GM18502 (cell line): ENCODE data around the gene SYTL2.

Source experiments
- ATAC-seq: cut with Tn5 transposase; IDR thresholded peaks from one replicate; pipeline ENCODE4 v1.9.1; 2021; ENCODE audit warnings: mild to moderate bottlenecking; ENCODE audit not compliant: unreplicated experiment, poor library complexity

The SYTL2 gene

DNA sequence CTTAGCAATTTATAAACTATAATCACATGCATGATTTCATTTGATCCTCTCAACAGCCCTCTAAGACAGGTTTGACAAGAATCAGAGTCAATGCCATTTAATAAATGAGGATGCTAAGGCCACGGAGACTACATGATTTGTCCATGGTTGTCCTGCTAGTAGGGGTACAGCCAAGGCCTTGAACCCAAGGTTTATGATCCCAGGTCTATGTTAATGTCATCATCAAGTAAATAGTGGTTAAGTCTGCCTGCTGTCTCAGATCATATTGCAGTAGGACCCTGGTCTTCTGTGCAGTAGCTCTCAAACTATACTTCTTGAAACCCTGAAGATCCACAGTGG is 17.7 kb upstream of the SYTL2 start:
- no peak for ATAC-seq

DNA sequence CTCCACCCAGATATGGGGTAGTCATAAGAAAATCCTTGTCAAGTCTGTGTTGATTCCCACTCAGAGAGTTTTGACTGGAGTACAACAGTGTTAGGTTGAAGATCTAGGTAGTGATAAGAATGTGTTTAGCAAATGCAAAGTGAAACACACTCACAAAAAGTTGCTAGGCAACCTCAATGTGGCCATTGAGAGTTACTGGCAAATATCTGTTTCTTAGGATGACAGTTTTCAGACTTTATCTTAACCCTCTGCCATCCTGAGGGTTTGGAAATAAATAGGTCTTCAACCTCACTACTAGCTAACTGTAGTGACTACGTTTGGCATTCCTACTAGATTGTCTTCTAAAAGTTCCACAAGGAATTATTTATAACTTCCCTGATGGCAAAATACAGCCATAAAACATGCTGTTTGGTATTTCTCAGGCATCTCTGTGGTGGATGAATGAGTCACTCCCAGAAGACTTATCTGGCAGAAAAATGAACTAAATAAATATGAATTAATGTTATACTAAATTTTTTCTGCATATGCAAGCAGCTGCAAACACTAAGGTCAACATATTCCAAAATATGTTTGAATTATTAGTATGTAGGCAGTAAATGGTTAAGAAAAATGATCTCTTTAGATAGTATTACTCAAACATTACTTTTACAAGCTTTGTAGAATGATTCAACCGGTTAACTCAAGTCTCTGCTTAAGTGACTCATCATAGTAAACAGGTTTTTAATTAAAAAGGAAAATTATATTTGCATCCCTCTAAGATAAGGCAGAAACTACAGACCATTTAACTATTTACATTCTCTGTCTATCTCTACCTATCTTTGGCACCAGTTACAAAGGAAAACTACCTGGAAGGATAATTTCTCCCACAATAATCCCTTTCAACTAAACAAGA is 17.1 kb upstream of the SYTL2 start:
- no peak for ATAC-seq

DNA sequence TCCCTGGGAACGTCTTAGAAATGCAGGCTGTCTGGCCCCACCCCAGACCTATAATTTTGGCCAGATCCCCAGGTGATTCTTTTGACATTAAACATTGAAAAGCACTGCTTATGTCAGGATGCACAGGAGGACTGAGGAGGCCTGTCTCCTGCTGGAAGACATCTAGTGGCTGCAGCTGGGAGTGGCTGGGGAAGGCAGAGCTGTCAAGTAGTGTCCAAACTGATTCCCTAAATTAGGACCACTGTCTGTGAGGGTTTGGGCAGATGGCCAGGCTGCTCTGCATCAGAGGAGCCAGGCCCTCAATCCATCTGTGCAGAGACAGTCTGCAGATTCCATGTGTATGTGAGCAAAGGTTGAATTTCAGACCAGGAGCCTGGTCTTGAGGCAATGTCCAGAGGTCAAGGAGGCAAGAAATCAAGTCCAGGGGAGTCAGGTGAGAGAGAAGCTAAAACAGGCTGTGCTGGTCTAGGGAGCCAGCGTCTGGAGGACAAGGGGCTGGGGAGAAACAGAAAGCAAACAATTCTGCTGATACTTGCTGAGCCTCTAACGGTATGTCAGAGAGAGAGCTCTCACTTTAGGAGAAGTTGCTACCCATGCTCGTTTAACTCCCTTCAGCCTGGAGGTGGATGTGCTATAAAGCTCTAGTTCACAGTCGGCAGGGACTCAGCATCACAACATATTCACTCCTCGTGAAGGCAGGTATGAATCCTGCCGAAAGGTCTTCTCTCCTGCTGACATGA is 15.3 kb upstream of the SYTL2 start:
- ATAC-seq, result peak; percentile 47

DNA sequence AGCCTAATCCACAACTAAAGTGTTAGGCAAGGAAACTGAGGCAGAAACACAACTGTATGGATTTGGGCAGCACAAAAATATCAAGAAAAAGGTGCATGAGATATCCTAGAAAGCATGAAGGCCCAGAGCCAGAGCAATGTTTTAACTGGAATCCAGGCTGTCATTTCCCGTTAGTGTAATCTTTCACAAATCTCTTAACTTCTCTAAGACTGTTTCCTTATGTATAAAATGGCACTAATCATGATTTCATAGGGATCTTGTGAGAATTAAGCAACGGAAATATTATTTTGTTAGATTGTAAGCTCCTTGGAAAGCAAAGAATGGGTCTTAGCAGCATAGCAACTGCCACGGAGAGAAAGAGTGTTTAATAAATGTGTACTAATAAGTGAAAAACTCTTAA is 14.7 kb upstream of the SYTL2 start:
- ATAC-seq, result no peak

DNA sequence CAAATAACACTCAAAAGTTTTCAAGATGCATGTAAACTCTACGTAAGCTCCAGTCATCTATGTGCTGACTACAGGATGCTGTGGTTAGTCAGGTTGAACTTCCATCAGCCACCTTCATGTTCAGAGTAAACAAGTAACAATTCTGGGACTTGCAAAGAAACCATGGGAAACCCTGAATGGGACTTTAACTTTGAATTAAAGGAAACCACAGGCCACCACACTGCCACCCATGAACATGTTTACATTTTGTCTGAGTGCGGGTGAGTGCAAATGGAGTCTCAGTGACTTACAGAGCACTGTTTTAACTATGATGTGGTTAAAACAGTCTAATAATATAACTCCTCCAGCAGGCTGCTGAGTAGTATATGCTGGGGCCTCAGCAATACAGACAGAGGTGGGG is 12.9 kb upstream of the SYTL2 start:
- ATAC-seq, result no peak

DNA sequence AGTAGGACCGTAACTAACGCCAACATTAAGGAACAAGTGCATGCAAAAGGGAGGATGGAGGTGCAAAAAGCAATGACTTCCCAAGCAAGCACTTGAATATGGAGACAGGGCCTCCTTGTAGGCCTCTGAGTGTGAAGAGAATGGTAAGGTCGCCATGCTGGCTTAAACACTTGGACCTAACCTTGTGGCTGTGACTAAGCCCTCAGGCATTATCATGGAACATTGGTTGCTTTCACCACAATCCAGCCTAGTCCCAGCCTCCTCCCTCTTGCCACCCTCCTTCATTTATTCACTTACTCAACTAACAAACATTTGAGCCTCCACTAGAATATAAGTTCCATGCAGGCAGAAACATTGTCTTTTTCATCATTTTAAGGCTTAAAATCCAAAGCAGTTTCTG is 11.9 kb upstream of the SYTL2 start:
- no peak for ATAC-seq

GRCh38 chr11:85821636-85822035 is 10.7 kb upstream of the SYTL2 start:
- no peak for ATAC-seq

DNA sequence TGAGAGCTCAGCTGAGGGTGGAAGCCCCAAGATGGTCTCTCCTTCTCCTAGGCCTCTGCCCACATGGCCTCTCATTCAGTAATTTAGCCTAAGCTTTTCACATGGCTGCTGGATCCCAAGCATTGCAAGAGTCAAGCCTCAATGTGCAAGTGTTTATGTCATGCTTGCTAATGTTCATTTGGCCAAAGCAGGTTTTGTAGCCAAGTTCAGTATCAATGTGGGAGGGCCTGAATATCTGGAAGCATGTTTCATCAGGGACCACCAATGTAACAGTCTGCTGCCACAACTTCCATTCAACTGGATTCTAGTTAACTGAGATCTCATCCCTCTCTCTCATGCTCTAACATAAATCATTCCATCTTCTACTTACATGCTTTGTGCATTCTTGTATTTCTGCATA is 8.5 kb upstream of the SYTL2 start:
- ATAC-seq, result no peak

DNA sequence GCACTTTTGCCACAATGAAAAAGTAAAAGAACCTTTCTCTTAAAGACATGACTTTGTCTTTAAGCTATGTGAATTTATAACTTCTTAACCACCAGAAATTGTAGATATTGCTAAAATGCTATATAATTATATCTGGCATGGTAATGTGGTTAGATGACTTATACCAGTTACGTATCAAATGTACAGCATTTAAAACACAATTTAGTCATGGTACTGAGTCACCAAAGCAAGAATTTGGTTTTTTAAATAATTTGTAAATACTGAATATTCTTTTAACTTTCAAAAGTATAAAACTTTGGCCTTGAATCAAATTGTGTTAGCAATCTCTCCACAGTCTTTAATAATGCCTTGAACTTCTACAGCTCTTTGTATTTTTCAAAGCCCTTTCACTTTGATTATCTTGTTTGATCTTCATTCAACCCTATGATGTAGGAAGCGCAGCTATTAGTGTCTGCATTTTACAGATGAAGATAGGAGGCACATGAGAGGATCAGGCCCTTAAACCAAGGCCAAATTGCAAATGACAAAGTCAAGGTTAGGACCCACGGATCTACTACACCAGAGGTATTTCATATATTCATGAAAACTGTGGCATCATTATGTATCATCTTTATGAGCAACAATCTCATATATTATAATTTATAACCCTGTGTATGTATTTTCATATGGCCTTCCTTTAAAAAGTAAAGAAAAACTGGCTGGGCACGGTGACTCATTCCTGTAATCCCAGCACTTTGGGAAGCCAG is 4.4 kb upstream of the SYTL2 start:
- no peak for ATAC-seq

- ATAC-seq, result no peak
These were observed 2.8 kb upstream of the SYTL2 start for GRCh38 chr11:85813721-85814120.

- ATAC-seq, result no peak
These were observed 683 bp upstream of the SYTL2 start for GRCh38 chr11:85811624-85812023.

- no peak for ATAC-seq
These were observed 445 bp downstream of the SYTL2 start for GRCh38 chr11:85810521-85810870.

DNA sequence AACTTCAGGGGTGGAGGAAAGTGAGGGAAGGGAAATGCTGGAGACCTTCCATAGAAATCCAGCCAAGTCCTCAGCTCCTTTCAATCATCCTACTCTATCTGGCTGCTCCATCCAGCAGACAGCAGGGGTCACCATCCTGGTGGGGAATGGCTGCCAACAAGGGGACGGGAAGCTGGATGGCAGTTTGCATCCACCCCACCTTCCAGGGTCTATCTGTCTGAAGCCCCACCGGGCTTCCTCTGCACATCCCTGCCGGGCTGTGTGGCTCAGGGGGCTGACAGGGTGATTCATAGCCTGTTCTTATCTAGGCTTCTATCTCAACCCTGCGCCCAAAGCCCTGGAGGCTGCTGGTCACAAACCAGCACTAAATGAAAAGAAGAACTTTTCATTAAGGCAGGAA is 1.1 kb downstream of the SYTL2 start:
- no peak for ATAC-seq

GRCh38 chr11:85809191-85809590 is 1.8 kb downstream of the SYTL2 start:
- peak; percentile 36 for ATAC-seq

- no peak for ATAC-seq
These were observed 4.1 kb downstream of the SYTL2 start for GRCh38 chr11:85806876-85807275.

DNA sequence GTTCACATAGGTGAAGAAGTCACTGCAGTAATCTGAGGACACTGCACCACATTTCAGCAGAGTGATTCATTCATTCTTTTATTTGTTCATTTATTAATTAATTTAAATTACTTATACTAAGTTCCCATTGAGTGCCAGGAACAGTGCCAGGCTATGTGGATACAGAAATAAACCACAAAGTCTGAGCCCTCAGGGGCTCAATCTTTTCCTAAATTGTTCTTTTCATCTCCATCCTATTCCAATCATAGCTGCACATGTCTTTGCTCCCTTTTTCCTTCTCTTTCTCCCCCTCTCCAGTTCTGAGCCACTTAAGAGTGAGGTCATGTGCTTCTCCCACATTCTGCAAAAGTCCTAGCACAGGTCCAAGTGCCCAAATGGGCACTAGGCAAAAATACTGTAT is 4.9 kb downstream of the SYTL2 start:
- no peak for ATAC-seq

- ATAC-seq, result no peak
These were observed 5.6 kb downstream of the SYTL2 start for GRCh38 chr11:85805387-85805786.

DNA sequence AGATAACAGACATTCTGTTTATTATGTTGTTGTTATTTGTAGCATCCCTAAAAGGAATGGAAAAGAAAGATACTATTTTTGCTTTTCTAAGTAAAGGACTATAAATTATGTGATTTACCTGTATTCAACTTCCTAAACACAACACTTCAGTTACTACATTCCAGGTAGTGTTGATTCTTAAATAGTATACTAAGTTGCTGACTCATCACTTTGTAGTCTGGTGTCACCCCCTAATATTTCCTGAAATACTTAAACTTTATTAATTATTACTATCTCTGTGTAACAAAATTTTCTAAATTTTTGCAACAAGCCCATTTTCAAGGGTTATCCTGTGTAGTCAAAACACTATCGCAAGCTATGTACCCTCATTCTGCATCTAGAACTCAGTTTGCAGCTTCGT is 7.0 kb downstream of the SYTL2 start:
- no peak for ATAC-seq

- ATAC-seq, result no peak
These were observed 7.6 kb downstream of the SYTL2 start for GRCh38 chr11:85803303-85803702.

- no peak for ATAC-seq
These were observed 9.4 kb downstream of the SYTL2 start for GRCh38 chr11:85801527-85801926.

DNA sequence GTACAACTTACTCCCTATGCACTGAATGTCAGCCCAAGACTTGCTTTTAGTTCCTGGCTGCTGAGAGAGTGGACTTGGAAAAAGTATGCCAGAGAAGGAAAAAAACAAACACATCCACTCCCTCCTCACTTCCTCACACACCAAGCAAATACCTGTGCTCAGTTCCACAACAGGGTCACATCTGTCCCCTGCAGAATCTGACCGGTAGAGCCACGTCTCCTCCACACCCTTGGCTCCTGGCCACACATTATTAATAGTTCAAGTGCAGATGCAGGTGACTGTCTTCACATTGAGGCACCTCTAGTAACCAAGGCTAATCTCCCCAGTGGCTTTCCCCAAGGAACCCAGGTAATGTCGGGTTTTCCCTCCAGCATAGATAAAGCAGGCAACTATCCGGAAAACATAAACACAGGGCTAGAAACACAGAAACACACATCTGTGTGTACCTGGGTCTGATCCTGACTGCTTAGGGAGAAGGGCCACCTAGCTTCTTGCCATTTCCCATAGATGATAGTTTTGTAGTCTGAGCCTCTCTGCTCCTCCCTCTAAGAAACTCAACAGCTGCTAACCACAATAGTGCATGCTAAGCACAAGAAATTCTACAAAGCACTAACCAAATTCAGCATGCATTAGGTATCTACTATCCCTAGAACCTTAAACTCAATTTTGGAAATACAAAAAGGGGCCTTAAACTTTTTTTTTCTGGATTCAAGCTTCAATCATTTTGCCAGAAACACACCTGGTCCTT is 10.2 kb downstream of the SYTL2 start:
- ATAC-seq, result no peak
